COR-L47 (cell line): ENCODE results near the gene CUX1.
"Not testable (repeated sequence)": the region's sequence is repeated elsewhere in the genome, so short reads cannot be mapped to it uniquely, and the experiment has no call there.

Experiments used
- DNase-seq: peaks from one replicate; lab custom pipeline; 2025; lab: John Stamatoyannopoulos, UW

CUX1 gene

GRCh38 chr7:102046373-102047117 is 229.1 kb downstream of the CUX1 start:
- DNase-seq, result no peak

- DNase-seq, result no peak
Observed at GRCh38 chr7:102047167-102047566, 229.7 kb downstream of the CUX1 start.

- DNase-seq, result no peak
Observed at GRCh38 chr7:102049765-102050164, 232.3 kb downstream of the CUX1 start.

GRCh38 chr7:102050864-102051460 is 233.5 kb downstream of the CUX1 start:
- DNase-seq, result no peak

- not testable (repeated sequence) for DNase-seq
Observed at GRCh38 chr7:102051736-102052135, 234.3 kb downstream of the CUX1 start.

- no peak for DNase-seq
Observed at GRCh38 chr7:102054158-102054557, 236.7 kb downstream of the CUX1 start.

GRCh38 chr7:102055181-102055976 is 238.0 kb downstream of the CUX1 start:
- no peak for DNase-seq

GRCh38 chr7:102059524-102059923 is 242.1 kb downstream of the CUX1 start:
- no peak for DNase-seq

- DNase-seq, result no peak
Observed at GRCh38 chr7:102061354-102061945, 244.0 kb downstream of the CUX1 start.

- no peak for DNase-seq
Observed at GRCh38 chr7:102061981-102062390, 244.6 kb downstream of the CUX1 start.

GRCh38 chr7:102063690-102064180 is 246.3 kb downstream of the CUX1 start:
- no peak for DNase-seq

- DNase-seq, result no peak
Observed at GRCh38 chr7:102064361-102065025, 247.1 kb downstream of the CUX1 start.

- DNase-seq, result no peak
Observed at GRCh38 chr7:102065226-102065625, 247.8 kb downstream of the CUX1 start.

- DNase-seq, result no peak
Observed at GRCh38 chr7:102066476-102066875, 249.1 kb downstream of the CUX1 start.

- no peak for DNase-seq
Observed at GRCh38 chr7:102068846-102069245, 251.4 kb downstream of the CUX1 start.

- no peak for DNase-seq
Observed at GRCh38 chr7:102069931-102070629, 252.7 kb downstream of the CUX1 start.

- no peak for DNase-seq
Observed at GRCh38 chr7:102072003-102072402, 254.6 kb downstream of the CUX1 start.

GRCh38 chr7:102072636-102073209 is 255.3 kb downstream of the CUX1 start:
- no peak for DNase-seq

- no peak for DNase-seq
Observed at GRCh38 chr7:102073931-102074880, 256.8 kb downstream of the CUX1 start.

- DNase-seq, result no peak
Observed at GRCh38 chr7:102075126-102075525, 257.7 kb downstream of the CUX1 start.
